WI38 (cell line): Measurements from ENCODE around the gene PTPN6.

Source experiments
- H3K4me3 ChIP-seq: 2 replicates; pipeline ENCODE4 v1.5.1; 2011; ENCODE audit warnings: low read depth, mild to moderate bottlenecking, control low read depth, low read length
- TF ChIP-seq, protein P1 (sequence below): IDR thresholded peaks from 2 replicates; pipeline ENCODE4 v1.5.1; 2012; ENCODE audit warnings: low read depth, mild to moderate bottlenecking, control low read depth, low read length

PTPN6 gene

GRCh38 chr12:6961278-6961694, 10.1 kb downstream of the PTPN6 start:
- H3K4me3 ChIP-seq: no peak overlapping the region
- TF ChIP-seq, protein P1, sequence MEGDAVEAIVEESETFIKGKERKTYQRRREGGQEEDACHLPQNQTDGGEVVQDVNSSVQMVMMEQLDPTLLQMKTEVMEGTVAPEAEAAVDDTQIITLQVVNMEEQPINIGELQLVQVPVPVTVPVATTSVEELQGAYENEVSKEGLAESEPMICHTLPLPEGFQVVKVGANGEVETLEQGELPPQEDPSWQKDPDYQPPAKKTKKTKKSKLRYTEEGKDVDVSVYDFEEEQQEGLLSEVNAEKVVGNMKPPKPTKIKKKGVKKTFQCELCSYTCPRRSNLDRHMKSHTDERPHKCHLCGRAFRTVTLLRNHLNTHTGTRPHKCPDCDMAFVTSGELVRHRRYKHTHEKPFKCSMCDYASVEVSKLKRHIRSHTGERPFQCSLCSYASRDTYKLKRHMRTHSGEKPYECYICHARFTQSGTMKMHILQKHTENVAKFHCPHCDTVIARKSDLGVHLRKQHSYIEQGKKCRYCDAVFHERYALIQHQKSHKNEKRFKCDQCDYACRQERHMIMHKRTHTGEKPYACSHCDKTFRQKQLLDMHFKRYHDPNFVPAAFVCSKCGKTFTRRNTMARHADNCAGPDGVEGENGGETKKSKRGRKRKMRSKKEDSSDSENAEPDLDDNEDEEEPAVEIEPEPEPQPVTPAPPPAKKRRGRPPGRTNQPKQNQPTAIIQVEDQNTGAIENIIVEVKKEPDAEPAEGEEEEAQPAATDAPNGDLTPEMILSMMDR: no peak

- TF ChIP-seq, protein P1: peak; percentile 65
- H3K4me3 ChIP-seq: no peak overlapping the region
These were observed 10.6 kb downstream of the PTPN6 start for GRCh38 chr12:6961695-6962284.

- TF ChIP-seq, protein P1: no peak
- H3K4me3 ChIP-seq: no peak overlapping the region
These were observed 11.3 kb downstream of the PTPN6 start for GRCh38 chr12:6962285-6963015.

- H3K4me3 ChIP-seq: no peak overlapping the region
- TF ChIP-seq, protein P1: no peak
These were observed 12.0 kb downstream of the PTPN6 start for GRCh38 chr12:6963016-6963731.

DNA sequence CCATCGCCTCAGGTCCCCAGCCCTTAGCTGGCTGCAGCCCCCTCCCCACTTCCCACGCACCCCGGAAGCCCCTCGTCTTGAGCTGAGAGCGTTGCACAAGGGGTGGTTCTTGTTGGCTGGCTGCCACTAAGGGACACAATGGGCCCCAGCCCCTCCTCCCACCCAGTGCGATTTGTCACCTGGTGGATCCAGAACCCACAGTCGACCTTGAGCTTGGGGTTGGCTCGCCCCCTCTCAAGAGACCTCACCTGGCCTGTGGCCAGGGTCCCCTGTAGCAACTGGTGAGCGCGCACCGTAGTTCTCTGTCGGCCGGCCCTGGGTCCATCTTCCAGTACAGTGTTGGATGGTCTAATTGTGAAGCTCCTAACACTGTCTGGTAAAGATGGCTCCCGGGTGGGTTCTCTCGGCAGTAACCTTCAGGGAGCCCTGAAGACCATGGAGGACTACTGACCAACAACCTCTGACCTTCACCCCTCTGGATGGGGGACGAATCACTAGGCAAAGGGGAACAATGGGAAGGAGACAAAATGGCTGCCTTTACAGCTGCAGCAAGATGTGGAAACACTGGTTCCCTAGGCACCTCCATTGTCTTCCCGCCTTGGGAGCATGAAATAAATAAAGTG, 12.7 kb downstream of the PTPN6 start:
- H3K4me3 ChIP-seq: no peak overlapping the region
- TF ChIP-seq, protein P1: no peak

- TF ChIP-seq, protein P1: no peak
- H3K4me3 ChIP-seq: no peak overlapping the region
These were observed 13.5 kb downstream of the PTPN6 start for GRCh38 chr12:6964605-6965025.
